HG02885 (cell line): ENCODE measurements around the gene TCTN3.
"Not testable (repeated sequence)": the region's sequence is repeated elsewhere in the genome, so short reads cannot be mapped to it uniquely, and the experiment has no call there.

Experiments
- ATAC-seq: cut with Tn5 transposase; IDR thresholded peaks from one replicate; pipeline ENCODE4 v1.9.1; 2021; ENCODE audit warnings: mild to moderate bottlenecking; ENCODE audit not compliant: unreplicated experiment, poor library complexity

TCTN3 gene

GRCh38 chr10:95693668-95694534 lies at the start of gene TCTN3:
Gene TCTN3 (minus strand): TSS chr10:95693927. CDS start chr10:95693899, 28 bp downstream.
- ATAC-seq = peak; percentile 99

- no peak for ATAC-seq
Observed at GRCh38 chr10:95742962-95743535, 49.3 kb upstream of the TCTN3 start.

GRCh38 chr10:95742485-95742884 lies 48.8 kb upstream of the TCTN3 start:
- ATAC-seq = peak; percentile 13

GRCh38 chr10:95741807-95742467 lies 48.2 kb upstream of the TCTN3 start:
- peak; percentile 81 for ATAC-seq

GRCh38 chr10:95739056-95739455 lies 45.3 kb upstream of the TCTN3 start:
- ATAC-seq = no peak

GRCh38 chr10:95732907-95733306 lies 39.2 kb upstream of the TCTN3 start:
- ATAC-seq = not testable (repeated sequence)

- ATAC-seq = no peak
Observed at GRCh38 chr10:95730233-95730632, 36.5 kb upstream of the TCTN3 start.

DNA sequence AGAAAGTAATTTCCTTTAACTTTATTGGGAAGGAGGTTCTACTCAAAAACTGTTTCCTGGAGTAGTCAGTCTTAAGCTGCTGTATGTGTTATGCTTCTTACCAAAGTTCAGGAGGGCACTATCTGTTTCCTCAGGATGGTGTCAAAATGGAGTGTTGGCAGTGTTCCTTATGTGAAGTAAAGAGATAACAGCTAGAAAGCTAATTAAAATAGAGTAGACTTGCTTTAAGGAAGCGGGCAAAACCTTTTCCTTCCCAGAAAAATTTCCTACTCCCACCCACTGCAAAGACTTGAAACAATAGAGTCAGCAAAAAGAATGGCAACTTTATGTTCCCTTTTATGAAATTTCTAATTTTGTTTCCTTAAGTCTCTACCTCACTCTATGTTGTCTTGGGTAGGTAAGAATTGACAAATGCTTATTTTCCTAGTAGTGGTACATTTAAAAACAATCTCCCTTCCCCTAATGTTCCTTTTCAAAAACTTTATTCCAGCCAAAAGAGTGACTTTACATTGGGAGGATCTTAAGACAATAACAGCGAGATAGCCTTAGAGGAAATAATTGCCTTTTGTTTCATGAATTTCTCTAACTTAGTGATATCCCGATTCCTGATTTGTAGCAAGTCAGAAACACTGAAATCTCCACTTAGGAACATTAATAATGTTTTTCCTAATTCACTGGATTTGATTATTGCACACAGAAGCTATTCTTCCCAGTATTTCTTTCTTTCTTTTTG lies 35.8 kb upstream of the TCTN3 start:
- ATAC-seq = no peak

DNA sequence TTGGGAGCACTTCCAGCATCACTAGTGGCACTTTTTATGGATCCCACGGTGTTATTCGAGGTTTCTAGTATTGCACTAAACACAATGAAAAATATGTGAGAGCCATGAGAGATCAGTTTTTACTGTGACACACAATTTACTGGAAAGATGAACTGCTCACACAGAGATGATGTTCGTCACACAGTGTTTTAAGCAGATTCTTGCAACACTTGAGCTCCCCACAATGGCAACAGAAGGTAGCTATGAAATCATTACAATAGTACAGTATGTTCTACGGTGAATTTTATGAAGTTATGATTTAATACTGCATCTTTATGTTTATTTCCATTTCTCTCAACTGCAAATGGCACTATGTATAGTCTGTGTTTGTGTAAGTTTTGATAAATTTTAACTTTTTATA lies 34.8 kb upstream of the TCTN3 start:
- ATAC-seq = no peak

DNA sequence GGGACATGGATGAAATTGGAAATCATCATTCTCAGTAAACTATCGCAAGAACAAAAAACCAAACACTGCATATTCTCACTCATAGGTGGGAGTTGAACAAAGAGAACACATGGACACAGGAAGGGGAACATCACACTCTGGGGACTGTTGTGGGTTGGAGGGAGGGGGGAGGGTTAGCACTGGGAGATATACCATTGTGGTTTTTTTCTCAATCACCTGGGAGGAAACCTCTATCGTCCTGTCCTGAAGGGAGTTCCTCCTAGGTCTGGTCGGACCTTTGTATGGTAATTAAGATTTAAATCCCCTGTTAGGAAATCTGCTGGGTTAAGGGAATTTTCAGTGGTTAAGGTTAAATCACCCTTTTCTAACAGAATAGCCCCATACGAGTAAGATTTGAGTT lies 28.8 kb upstream of the TCTN3 start:
- ATAC-seq = not testable (repeated sequence)

DNA sequence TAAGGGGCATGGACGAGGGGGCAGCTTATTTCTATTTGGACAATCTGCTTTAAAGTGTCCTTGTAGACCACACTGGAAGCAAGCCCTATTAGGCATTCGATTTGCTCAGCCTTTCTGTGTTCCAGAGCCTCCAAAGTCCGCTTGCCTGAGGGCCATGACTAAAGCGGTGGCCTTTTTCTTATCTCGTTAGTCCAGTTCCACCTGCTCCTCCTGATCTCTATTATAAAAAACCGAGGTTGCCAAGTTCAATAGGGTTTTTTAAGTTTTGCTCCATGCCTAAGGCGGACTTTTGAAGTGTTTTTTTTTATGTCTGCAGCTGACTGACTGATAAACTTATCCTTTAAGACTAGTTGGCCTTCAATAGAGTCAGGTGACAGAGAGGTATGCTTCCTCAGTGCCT lies 27.0 kb upstream of the TCTN3 start:
- not testable (repeated sequence) for ATAC-seq

DNA sequence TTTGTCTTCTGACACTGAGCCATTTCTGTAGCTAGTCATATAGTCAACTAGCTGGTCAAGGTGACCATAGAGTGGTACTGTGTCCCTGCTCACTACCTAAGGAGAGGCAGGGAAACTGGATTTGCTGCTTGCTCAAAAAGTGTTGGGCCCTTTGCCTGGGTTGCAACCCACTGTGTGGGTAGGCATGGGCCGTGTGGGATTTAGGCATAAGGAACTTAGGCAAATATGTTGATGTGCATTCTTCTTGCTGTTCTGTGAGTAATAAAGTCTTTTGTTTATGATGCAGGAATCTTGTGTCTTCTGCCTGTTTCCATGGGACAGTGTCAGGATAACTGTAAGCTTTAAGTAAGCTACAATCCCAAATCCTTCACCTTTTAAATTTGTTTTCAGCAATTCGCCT lies 23.1 kb upstream of the TCTN3 start:
- ATAC-seq = no peak

- ATAC-seq = no peak
Observed at GRCh38 chr10:95716466-95716865, 22.7 kb upstream of the TCTN3 start.

- ATAC-seq = no peak
Observed at GRCh38 chr10:95711492-95711891, 17.8 kb upstream of the TCTN3 start.

DNA sequence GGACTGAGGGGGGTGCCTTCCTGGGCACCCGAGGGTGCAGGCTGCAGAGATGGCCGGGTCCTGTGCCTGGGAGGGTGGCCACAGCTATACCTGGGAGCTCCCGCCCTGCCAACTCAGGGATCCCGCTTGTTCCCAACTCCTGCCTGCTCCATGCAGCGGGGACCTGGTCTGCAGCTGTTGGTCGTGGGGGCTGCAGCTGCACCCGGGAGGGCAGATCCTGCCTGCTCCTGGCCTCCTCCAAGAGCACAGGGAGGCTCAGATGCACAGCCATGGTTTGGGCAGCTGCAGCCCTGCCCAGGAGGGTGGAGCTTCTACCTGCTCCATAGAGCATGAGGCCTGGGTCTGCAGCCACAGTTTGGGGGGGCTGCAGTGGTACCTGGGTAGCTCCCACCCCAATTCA lies 13.3 kb upstream of the TCTN3 start:
- no peak for ATAC-seq

DNA sequence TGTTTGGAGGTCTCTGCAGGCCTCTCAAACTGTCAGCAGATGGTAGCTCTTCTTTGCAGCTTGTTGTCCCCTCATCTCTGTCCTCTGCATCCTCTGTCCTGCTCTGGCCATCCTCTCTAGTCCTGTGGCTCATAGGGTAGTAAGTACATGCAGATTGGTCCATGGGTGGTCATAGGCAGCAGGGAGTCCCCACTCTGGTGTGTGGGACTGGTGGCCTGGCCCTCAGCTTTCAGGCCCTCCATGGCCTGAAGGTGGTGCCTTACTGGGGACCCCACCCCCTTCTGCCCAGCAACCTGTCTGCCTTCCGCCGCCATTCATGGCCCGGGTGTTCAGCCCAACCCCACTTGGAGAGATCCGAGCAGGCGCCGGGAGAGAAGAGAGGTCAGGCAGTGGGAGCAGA lies 12.8 kb upstream of the TCTN3 start:
- ATAC-seq = no peak

- ATAC-seq = no peak
Observed at GRCh38 chr10:95698415-95698814, 4.7 kb upstream of the TCTN3 start.

GRCh38 chr10:95697429-95697828 lies 3.7 kb upstream of the TCTN3 start:
- no peak for ATAC-seq

DNA sequence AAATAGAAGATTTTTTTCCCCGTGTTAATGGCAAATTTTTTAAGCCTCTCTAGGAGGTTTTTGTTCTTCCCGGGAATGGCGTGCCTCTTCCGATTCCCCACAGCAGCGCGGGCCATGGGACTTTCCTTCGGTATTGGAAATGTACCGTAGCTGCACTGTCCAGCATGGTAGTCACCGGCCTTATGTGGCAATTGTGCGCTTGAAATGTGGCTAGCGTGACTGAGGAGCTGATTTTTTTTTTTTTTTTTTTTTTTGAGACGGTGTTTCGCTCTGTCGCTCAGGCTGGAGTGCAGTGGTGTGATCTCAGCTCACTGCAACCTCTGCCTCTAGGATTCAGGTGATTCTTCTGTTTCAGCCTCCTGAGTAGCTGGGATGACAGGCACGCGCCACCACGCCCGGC lies 938 bp upstream of the TCTN3 start:
- no peak for ATAC-seq

DNA sequence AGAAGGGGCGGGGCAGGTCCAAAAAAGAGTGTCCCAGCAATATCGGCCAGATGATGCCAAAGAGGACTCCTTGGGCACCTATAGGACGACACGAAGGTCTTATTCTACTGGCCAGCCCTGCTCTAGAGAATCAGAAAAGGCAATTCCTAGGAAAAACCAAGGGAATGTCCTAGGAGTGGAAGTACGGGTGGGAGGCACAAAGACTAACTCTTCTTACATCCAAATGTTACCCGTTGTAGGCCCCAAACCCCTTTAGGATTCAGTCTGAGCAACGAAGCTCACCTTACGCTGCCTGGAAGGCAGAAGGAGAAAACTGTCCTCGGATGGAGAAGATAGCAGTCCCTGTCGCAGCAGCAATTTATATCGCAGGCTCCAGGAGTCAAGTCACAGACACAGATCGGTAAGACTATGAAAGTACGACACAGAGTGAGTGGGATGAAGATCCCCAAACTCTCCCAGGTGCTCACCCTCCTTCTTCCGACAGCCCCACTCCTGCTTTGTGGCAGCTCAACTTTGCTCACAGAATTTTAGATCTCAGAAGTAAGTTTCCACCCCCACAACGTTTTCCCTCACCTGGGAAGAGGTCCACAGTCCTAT lies 558 bp downstream of the TCTN3 start:
- ATAC-seq = no peak
